Dermis microvascular lymphatic vessel endothelial cell (primary cell): ENCODE results near the gene EDARADD. TPM values are rescaled to one million over a fixed set of nuclear protein-coding genes. Genes with fewer than 3 reads are reported as not detected.
"Not testable (repeated sequence)": the region's sequence is repeated elsewhere in the genome, so short reads cannot be mapped to it uniquely, and the experiment has no call there.

ENCODE experiments used
- DNase-seq, 2 donors: peaks; one replicate each; pipeline versions ENCODE4 v3.0.0 to v3.0.0-alpha.2; 2010; ENCODE audit warnings: low read depth in 2 of 2
- total RNA-seq: library from RNA; depleted of rRNA; stranded (reverse); fragments of >200 nt; gene quantifications from 2 replicates; pipeline ENCODE4 v1.2.1, GENCODE V29; 2014

EDARADD gene
- under 0.01 TPM in 2 replicates for total RNA-seq

- no peak for DNase-seq
Observed at GRCh38 chr1:236393681-236394481, at the start of gene EDARADD. EDARADD (plus strand) TSS chr1:236394286; CDS start chr1:236394445, 159 bp downstream.

- peak in 1 of 2 donors; percentile 19 for DNase-seq
Observed at GRCh38 chr1:236345728-236346127, 48.4 kb upstream of the EDARADD start.

DNA sequence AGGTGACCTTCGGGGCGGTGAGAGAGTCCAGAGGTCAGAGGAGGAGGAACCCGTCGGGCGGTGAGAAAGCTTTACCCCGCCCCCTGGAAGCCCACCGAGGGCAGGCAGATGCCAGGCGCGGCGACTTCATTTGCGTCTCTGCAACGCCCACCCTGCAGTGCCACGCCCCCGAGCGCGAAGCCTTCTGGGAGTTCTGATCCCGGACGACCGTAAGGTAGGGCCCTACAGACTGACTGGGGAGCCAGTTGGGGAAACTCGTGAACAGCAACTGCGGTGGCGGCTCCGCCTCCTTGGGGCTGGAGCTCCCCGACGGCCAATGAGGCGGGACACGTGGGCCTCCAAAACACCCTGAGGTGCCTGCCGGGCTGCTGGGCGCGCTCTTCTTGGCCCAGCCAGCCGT lies 46.0 kb upstream of the EDARADD start:
- DNase-seq: no peak

- DNase-seq: no peak
Observed at GRCh38 chr1:236350308-236350707, 43.8 kb upstream of the EDARADD start.

- no peak for DNase-seq
Observed at GRCh38 chr1:236351875-236352573, 42.1 kb upstream of the EDARADD start.

GRCh38 chr1:236352747-236353146 lies 41.3 kb upstream of the EDARADD start:
- not testable (repeated sequence) for DNase-seq

DNA sequence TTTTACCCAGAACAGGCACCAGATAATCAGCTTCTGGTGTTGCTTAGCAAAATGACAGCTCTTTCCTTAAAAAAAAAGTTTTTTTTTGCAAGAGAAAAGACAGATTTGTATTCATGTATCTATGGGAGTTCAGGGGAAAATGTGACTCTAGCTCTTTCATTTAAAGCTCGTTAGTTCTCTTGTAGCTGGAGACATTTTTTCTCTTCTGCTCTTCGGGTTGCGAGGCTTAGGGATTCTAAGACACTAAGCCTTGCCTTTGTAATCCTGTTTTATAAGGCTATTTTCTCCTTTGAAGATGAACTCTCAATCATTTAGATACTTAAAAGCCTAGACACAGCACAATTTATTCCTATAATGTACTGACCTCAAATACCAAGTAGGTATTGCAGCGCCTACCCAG lies 40.3 kb upstream of the EDARADD start:
- DNase-seq: no peak

DNA sequence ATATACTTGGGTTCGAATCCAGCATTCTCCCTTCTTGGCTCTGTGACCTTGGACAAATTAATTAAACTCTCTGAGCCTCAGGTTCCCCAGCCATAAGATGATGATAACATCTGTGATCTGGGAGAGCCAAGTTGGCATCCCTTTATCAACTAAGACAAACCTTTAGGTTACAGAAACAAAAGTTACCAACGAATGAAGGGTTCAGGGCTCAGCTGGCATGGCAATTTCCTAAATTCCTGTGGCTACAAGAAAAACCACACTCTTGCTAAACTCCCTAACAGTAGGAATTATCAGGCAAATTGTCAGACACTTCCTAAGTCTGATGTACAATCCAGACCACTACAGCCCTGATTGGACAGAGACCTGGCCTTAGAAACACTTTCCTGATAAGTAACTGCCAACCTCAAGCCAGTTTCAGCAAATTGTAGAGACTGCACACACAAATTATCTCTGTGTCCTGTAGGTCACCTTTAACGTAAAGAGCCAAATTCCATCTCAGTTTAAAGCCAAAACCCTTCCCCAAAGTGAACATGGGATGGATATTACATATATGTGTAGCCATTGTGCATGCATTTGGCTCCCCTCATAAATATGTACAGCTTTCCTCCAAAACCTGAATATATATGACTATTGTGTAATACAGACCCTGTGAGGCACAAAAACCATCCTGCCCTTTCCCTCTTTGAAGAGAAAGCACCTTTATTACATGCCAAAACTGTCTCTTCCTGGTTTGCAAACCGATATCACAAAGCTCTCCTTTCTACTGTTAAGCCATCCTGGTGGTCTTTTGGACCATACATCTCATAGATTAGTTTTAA lies 39.5 kb upstream of the EDARADD start:
- no peak for DNase-seq

GRCh38 chr1:236356141-236356540 lies 37.9 kb upstream of the EDARADD start:
- DNase-seq: no peak

DNA sequence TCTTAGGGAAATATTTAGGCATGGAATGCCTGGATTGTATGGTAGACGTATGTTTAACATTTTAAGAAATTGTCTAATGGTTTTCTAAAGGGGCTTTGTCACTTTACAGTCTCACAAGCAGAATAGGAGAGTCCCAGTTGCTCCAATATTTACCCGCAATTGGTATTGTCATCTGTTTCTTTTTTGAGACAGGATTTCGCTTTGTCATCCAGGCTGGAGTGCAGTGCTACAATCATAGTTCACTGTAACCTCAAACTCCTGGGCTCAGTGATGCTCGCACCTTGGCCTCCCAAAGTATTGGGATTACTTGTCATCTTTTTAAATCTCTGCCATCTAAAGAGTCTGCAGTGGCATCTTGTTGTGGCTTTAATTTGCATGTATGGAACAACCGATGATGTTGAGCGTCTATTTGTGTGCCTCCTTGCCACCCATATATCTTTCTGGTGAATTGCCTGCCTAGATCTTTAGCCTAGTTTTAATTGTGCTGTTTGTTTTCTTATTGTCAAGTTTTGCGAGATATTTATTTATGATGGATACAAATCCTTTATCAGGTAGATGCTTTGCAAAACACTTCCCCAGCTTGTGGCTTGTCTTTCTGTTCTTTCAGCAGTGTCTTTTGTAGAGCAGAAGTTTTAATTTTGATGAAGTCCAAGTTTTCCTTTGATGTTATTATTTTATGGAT lies 32.0 kb upstream of the EDARADD start:
- DNase-seq: no peak

DNA sequence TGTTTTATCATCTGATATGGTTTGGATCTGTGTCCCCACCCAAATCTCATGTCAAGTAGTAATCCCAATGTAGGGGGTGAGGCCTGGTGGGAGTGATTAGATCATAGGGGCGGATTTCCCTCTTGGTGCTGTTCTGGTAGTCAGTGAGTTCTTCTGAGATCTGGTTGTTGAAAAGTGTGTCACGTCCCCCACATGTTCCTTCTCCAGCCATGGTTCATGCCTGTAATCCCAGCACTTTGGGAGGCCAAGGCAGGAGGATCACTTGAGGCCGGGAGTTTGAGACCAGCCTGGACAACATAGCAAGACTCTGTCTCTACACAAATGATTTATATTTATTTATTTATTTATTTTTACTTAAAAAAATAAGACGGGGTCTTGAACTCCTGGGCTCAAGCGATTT lies 30.8 kb upstream of the EDARADD start:
- no peak for DNase-seq

DNA sequence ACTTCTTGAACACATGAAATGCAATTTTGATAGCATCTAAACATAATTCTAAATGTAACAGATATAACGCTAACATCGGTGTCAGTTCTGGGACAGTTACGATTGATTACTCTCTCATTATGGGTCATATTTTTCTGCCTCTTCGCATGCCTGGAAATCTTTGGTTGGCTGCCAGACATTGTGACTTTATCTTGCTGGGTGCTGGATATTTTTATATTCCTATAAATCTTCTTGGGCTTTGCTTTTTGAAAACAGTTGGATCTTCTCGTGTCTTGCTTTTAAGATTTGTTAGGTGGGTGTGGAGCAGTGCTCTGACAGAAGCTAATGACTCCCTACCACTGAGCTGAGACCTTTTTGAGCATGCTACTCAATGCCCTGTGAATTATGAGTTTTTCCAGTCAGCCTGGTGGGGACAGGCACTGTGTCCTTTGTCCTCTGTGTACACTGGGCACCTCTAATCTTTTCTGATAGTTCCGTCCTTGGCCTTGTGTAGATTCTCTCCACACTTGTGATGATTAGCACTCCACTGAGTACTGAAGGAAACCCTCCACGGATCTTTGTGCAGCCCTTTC lies 28.0 kb upstream of the EDARADD start:
- no peak for DNase-seq

GRCh38 chr1:236366681-236367080 lies 27.4 kb upstream of the EDARADD start:
- DNase-seq: not testable (repeated sequence)

DNA sequence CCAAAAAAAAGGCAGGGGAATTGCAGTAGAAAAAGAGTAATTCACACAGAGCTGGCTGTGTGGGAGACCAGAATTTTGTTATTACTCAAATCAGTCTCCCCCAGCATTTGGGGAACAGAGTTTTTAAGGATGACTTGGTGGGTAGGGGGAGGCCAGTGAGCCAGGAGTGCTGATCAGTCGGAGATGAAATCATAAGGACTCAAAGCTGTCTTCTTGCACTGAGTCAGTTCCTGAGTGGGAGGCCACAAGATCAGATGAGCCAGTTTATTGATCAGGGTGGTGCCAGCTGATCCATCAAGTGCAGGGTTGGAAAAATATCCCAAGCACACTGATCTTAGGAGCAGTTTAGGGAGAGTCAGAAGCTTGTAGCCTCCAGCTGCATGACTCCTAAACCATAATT lies 23.7 kb upstream of the EDARADD start:
- no peak for DNase-seq

DNA sequence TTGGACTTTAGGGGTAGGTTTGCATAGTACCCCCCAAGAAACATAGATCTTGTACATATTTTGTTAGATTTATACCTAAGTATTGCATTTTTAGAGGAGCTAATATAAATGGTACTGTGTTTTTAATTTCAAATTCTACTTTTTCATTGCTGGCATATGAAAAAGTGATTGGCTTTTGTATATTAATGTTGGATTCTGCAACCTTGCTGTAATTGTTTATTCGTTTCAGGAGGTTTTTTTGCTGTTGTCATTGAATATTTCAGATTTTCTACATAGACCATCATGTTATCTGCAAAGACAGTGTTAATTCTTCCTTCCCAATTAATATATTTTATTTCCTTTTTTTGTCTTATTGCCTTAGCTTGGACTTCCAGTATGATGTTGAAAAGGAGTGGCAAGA lies 23.0 kb upstream of the EDARADD start:
- no peak for DNase-seq

DNA sequence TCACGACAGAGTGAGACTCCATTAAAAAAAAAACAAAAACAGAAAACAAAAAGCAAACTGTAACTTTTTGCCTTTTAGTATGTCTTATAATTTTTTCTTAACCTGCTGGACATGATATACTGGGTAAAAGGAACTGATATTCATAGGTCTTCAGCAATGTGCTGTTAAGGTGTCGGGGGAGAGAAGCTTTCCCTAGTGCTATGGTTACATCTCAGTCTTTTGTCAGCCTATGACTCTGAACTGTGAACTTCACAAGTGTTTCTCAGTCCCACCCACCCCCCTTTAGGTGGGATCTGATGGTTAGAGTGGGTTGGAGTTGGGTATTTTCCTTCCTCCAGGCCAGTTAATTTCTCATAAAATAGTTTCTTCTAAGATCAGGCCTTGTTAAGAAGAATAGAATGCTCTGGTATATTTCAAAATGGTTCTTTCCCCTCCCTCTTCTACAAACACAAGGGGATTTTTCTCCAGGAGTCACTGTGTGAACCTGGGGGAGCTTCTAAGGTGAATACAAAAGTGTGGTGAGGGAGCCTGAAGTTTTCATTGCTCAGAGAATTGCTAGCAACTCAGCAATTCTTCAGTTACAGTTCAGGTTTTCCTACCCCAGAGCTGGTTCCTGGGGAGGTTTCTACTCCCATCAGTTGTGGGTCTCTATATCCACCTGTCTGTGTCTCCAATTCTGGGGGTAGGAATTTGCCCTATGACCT lies 16.1 kb upstream of the EDARADD start:
- no peak for DNase-seq

DNA sequence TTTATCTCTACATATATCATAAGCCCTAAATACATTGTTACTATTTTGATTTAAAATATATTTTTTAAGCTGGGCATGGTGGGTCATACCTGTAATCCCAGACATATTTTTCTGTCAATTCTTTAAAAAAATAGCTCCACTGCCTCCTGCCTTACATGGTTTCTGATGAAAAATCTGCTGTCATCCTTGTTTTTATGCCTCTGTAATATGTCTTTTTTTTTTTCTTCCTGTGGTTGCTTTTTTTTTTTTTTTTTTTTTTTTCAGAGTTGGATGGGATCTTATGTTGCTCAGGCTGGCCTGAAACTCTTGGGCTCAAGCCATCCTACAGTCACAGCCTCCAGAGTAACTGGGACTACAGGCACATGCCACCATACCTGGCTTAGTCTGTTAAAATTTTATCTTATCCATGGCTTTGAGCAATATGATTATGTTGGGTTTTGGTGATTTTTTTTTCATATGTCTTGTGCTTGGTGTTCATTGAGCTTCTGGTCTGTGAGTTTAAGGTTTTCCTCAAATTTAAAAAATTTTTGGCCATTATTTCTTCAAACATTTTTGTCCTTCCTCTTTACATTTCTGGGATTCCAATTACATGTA lies 12.4 kb upstream of the EDARADD start:
- DNase-seq: no peak

GRCh38 chr1:236388332-236388731 lies 5.8 kb upstream of the EDARADD start:
- no peak for DNase-seq

DNA sequence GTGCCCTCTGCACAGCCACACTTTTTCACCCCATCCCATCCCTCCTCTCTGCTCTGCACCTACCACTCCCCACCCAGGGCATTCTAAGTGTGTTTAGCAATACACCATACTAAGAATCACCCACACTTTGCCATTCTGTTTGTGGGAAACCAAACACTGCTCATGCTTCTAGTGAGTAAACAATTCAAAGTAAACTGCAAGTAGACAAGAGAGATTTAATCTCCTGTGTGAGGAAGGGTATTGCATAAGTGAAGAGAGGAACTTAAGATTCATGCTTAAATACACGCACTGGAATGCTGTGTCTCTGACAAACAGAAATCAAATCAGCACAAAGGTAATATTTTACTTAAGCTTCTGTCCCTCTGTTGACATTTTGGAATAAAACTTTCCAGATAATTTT lies 4.8 kb upstream of the EDARADD start:
- no peak for DNase-seq

DNA sequence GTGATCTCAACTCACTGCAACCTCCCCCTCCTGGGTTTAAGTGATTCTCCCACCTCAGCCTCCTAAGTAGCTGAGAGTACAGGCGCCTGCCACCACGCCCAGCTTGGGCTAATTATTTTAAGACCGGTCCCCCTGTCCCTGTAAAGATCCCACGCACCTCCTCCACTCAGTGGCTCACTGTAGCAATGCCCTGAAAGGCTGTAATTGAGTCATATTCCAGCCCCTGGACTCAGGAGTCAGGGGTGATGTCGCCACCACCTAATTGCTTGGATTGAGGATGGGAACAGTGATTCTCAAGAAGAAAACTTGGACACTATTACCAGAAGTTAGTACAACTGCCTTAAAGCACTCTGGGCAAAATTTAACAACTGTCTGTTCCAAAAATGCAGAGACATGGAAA lies 3.1 kb upstream of the EDARADD start:
- DNase-seq: no peak
